Neutrophil (primary cell): Measurements from ENCODE around the gene CAV1.

Experiments used
- H3K27ac ChIP-seq: fragments of 200-600 bp; sonication (generic); 2 replicates; pipeline ENCODE4 v1.5.1; 2016; ENCODE audit warnings: mild to moderate bottlenecking, moderate library complexity
- H3K27me3 ChIP-seq: fragments of 200-600 bp; sonication (generic); 2 replicates; pipeline ENCODE4 v1.6.0; 2016; ENCODE audit warnings: mild to moderate bottlenecking
- H3K36me3 ChIP-seq: fragments of 200-600 bp; sonication (generic); 2 replicates; pipeline ENCODE4 v1.5.1; 2017
- H3K4me1 ChIP-seq, 2 experiments: fragments of 200-600 bp in 1 of 2; sonication (generic) in 1 of 2; 1 replicate in 1 of 2; 2 replicates in 1 of 2; pipeline versions ENCODE4 v1.5.1 to v1.6.1; 2013 to 2016; ENCODE audit warnings: low read depth in 1 of 2, low read length in 1 of 2, mild to moderate bottlenecking in 1 of 2, moderate library complexity in 1 of 2; ENCODE audit not compliant: control insufficient read depth in 1 of 2, insufficient read depth in 1 of 2
- H3K4me3 ChIP-seq, 2 experiments: fragments of 200-600 bp in 1 of 2; sonication (generic) in 1 of 2; 1 replicate in 1 of 2; 2 replicates in 1 of 2; pipeline ENCODE4 v1.5.1; 2013 to 2016; ENCODE audit warnings: low read depth in 1 of 2, low read length in 1 of 2, mild to moderate bottlenecking in 1 of 2, moderate library complexity in 1 of 2
- H3K9me3 ChIP-seq: fragments of 200-600 bp; sonication (generic); 2 replicates; pipeline ENCODE4 v1.5.1; 2016
- TF ChIP-seq, protein P1 (sequence below): fragments of 200-600 bp; sonication (generic); IDR thresholded peaks from 2 replicates; pipeline ENCODE4 v1.5.1; 2016; ENCODE audit warnings: antibody characterized with exemption

Gene CAV1

DNA sequence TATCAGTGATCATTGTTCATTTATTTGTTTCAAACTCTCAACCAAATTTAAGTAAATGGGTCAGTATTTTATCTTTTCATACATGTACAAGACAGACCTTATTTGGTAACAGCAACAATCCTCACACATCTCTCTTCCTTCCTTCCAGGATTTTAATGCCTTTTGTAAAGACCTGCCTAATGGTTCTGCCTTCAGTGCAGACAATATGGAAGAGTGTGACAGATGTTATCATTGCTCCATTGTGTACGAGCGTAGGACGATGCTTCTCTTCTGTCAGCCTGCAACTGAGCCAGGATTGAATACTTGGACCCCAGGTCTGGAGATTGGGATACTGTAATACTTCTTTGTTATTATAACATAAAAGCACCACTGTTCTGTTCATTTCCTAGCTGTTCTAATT lies 19.0 kb upstream of the CAV1 start:
- TF ChIP-seq, protein P1, sequence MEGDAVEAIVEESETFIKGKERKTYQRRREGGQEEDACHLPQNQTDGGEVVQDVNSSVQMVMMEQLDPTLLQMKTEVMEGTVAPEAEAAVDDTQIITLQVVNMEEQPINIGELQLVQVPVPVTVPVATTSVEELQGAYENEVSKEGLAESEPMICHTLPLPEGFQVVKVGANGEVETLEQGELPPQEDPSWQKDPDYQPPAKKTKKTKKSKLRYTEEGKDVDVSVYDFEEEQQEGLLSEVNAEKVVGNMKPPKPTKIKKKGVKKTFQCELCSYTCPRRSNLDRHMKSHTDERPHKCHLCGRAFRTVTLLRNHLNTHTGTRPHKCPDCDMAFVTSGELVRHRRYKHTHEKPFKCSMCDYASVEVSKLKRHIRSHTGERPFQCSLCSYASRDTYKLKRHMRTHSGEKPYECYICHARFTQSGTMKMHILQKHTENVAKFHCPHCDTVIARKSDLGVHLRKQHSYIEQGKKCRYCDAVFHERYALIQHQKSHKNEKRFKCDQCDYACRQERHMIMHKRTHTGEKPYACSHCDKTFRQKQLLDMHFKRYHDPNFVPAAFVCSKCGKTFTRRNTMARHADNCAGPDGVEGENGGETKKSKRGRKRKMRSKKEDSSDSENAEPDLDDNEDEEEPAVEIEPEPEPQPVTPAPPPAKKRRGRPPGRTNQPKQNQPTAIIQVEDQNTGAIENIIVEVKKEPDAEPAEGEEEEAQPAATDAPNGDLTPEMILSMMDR: no peak
- H3K4me1 ChIP-seq: no peaks in the 10 kb centered on the region
- H3K36me3 ChIP-seq: no peaks in the 10 kb centered on the region

DNA sequence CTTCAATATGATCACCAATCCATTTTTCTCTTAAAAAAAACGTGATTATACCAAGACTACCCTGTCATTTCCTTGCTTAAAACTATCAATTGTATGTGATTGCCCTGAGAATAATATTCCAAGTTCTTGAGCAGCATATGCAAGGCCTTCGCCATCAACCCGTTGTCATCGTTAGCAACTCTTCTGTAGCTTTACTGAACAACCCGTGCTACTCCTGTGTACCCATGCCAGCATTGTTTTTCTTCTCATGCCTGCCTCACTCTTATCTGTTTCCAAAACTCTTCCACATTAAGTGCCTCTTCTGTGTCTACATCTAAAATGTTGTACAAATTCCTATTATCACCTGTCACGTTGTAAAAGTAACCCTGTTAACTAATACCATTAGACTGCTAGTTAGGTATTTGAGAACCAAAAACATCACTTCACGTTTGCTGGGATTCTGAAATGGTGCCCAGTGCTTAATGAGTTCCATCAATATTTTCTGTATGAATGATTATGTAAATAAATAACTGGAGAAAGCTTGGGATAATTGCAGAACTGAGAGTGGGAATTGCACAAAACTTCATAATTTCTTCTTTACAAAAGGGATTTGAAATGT lies 14.8 kb upstream of the CAV1 start:
- Histone ChIP-seq H3K27me3 (peaks cover 4% of the 10 kb centered on the region), H3K27ac (no peak overlapping the region), H3K36me3 (no peaks in the 10 kb centered on the region), H3K4me3 (no peak overlapping the region), H3K4me1 (no peaks in the 10 kb centered on the region), H3K9me3 (no peaks in the 10 kb centered on the region)
- TF ChIP-seq, protein P1: no peak

More for the DNA sequence above, 19.0 kb upstream of the CAV1 start:
- H3K4me3 ChIP-seq: no peak overlapping the region
- no peak overlapping the region for H3K27ac ChIP-seq
- no peaks in the 10 kb centered on the region for H3K9me3 ChIP-seq
- H3K27me3 ChIP-seq: peaks cover 37% of the 10 kb centered on the region

DNA sequence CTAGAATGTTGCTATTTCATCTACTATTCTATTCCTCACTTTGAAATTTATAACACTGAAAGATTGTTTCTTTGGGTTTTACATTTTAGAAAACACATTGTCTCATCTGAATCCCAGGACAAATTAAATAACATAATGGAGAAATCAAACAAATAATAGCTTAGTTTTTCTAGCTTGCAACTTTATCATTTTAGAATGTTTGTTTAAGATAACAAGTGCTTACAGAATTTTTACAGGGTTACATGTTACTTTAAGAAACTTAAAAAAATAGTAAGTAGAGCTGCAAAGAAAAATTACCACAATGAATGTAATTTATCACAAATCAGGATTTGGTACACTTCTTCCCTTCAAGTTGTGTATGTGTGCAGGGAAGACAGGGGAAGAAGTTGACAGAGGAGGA lies 14.0 kb upstream of the CAV1 start:
- Histone ChIP-seq H3K4me1 (no peaks in the 10 kb centered on the region), H3K4me3 (no peak overlapping the region), H3K36me3 (no peaks in the 10 kb centered on the region), H3K27ac (no peak overlapping the region), H3K27me3 (peaks cover 8% of the 10 kb centered on the region), H3K9me3 (no peaks in the 10 kb centered on the region)
- TF ChIP-seq, protein P1: no peak

DNA sequence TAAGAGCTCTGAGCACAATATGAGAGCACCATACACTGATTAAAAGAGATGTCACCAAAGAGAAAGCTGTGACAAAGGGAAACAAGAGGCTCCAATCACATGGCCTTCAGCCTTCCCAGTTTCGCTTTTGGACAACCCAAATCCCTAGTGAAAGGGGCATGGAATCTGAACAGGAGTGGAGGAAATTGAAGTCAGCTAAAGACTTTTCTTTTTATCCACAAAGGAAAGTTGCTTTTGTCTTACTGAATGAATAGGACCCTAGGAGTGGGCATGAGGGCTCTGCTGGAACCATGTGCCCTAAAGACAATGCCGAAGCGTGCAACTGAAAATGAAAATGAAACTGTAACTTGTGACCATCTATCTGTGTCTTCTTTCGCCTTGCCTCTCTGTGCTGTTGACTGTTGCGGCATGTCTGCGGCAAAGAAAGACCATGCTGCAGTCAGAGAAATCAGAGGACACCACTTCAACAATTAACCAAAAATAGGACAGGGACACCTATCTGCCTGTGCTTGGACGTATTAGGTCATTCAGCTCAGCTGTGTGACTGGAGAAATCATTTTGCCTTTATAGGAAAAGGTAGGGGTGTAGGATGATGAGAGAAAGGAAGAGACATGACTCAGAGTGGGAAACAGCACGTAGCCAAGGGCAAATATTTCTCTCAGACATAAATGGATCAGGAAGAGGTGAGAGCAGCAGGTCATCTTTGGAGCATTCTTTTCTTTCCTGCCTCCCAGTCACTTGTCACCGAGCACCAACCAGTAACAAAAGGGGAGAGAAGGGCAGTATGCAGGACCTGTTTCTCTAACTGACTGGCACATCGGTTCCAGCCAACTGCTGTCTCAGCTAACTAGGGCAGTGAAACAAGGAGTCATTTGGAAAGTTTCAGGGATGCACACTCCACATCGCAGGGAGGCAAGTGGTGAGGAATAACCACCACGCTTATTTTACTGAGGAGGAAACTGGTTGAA lies 13.0 kb upstream of the CAV1 start:
- Histone ChIP-seq H3K27me3 (peaks cover 15% of the 10 kb centered on the region), H3K4me1 (no peaks in the 10 kb centered on the region), H3K4me3 (no peak overlapping the region), H3K36me3 (no peaks in the 10 kb centered on the region), H3K9me3 (no peaks in the 10 kb centered on the region), H3K27ac (no peak overlapping the region)
- TF ChIP-seq, protein P1: no peak

DNA sequence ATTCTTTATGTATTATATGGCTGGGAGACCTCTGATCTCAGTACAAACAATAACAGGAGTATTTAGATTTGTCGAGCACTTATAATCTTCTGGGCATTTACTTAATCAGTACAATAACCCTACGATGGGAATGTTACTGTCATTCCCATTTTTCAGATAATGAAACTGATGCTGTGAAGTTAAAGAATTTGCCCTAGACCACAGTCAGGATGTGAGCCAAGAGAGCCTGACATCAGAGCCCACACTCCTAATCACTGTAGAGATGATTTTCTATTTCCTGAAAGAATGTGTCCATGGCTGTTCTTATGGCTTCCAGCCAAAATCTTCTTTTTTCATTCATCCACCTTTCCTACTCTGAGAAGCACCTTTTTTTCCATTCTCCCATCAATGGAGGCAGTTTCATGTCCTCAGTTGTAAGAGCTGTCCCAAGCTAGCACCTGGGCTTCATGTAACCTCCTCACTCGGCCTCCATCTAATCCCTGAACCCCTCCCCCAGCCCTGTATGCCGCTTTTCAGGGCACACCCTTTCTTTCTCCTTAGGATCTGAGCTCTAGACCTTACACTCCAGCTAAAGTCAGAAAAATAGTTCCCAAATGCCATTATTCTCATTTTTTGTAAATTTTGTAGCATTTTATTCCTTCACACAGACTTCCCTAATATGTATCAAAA lies 12.2 kb upstream of the CAV1 start:
- H3K27ac ChIP-seq: no peak overlapping the region

More for the DNA sequence above, 12.2 kb upstream of the CAV1 start:
- no peaks in the 10 kb centered on the region for H3K4me1 ChIP-seq
- H3K27me3 ChIP-seq: peaks cover 22% of the 10 kb centered on the region
- TF ChIP-seq, protein P1: no peak
- no peaks in the 10 kb centered on the region for H3K36me3 ChIP-seq
- no peak overlapping the region for H3K4me3 ChIP-seq
- no peaks in the 10 kb centered on the region for H3K9me3 ChIP-seq
